ENCODE data around the gene EIF4G3.

DNA sequence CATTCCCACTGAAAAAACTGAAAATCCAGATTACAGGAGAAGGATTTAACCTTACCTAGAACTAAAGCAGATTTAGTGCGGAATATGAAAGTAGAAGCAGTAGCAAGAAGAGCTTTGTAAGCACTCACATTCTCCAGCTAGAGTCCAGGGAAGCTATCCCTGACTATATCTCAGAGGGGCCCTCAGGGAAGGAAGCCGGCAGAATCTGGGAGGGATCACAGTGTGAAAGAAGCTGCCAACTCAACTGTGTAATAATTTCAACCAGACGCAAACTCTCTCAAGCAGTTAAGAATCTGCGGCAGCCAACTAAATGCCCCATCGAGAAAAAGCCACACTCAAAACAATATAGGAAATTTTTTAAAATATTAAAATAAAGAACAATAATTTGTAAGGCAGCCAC, 163.8 kb downstream of the EIF4G3 start:
- TF ChIP-seq, protein P1, sequence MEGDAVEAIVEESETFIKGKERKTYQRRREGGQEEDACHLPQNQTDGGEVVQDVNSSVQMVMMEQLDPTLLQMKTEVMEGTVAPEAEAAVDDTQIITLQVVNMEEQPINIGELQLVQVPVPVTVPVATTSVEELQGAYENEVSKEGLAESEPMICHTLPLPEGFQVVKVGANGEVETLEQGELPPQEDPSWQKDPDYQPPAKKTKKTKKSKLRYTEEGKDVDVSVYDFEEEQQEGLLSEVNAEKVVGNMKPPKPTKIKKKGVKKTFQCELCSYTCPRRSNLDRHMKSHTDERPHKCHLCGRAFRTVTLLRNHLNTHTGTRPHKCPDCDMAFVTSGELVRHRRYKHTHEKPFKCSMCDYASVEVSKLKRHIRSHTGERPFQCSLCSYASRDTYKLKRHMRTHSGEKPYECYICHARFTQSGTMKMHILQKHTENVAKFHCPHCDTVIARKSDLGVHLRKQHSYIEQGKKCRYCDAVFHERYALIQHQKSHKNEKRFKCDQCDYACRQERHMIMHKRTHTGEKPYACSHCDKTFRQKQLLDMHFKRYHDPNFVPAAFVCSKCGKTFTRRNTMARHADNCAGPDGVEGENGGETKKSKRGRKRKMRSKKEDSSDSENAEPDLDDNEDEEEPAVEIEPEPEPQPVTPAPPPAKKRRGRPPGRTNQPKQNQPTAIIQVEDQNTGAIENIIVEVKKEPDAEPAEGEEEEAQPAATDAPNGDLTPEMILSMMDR (IDR thresholded peaks at IDR 0.05), result no peak
- TF ChIP-seq EZH2 (IDR thresholded peaks at IDR 0.05; ENCODE audit: borderline replicate concordance, insufficient read depth, low read depth, low read length, poor library complexity, severe bottlenecking), result no peak
